Activated CD8-positive, alpha-beta memory T cell treated with anti-CD3 and anti-CD28 coated beads, Interleukin-2, amount 50 U/mL, for 1 hour (primary cell): ENCODE results near the gene LFNG.

Experiments
- DNase-seq: peaks from one replicate; pipeline ENCODE4 v3.0.0-alpha.2; 2020; ENCODE audit errors: extremely low read depth

The LFNG gene

GRCh38 chr7:2484868-2485267 lies 34.7 kb upstream of the LFNG start:
- no peak for DNase-seq

DNA sequence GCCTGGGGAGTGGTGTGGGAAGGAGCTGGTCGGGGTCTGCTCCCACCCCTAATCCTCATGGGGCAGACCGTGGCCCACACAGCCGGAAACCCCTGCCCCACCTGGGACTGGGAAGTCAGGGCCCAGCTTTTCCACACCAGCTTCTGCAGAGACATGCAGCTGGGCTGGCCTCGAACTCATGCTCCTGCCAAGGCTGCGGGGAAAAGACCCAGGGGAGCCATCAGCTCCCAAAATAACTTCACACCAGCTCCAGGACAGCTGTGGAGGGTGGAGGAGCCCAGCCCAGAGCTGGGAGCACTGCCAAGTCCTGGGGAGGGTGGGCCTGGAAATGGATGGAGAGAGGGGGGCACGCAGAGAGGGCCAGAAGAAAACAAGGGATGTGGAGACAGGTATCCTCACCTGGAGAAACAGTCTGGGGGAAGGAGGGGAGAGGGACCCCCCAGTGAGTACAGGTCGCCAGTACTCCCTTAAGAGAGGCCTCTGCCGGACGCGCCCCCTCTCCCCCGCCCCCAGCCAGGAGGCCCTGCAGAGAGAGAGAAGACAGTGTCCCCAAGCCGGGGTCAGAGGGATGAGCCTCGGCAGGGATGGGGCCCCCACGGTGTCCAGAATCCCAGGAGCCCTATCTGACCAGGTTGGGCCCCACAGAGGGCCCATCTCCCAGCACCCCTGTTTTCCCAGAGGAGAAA lies 31.8 kb upstream of the LFNG start:
- DNase-seq = no peak

- DNase-seq = no peak
Measured at GRCh38 chr7:2488272-2488645, 31.3 kb upstream of the LFNG start.

- DNase-seq = no peak
Measured at GRCh38 chr7:2488681-2489080, 30.9 kb upstream of the LFNG start.

DNA sequence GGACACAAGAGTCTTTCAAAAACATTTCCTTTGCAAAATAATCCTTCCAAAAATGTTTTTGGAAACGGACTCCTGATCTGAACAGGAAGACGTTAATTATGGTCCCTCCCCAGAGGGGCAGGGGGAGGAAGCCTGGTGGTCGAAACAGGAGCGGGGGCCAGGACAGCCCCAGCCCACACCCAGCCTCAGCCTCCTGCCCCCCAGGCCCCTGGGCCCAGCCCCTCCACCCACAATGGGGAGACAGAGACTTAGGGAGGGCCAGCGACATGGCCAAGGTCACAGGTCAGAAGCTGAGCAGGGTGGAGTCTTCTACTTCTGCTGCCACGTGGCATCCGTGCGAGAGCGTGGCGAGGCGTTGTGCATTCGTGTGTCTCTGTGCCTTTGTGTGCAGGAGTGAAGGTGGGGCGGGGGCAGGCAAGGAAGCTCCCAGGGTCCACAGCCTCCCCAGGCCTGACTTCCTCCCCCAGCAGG lies 29.4 kb upstream of the LFNG start:
- DNase-seq = no peak

DNA sequence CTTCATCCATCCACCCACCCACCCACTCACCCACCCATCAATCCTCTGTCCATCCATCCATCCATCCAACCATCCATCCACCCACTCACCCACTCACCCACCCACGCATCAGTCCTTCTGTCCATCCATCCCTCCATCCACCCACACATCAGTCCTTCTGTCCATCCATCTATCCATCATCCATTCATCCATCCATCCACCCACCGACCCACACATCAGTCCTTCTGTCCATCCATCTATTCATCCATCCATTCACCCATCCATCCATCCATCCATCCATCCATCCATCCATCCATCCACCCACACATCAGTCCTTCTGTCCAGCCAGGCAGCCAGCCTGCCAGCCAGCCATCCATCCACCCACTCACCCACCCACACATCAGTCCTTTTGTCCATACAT lies 27.5 kb upstream of the LFNG start:
- DNase-seq = no peak

- DNase-seq = no peak
Measured at GRCh38 chr7:2493205-2494164, 26.1 kb upstream of the LFNG start.

DNA sequence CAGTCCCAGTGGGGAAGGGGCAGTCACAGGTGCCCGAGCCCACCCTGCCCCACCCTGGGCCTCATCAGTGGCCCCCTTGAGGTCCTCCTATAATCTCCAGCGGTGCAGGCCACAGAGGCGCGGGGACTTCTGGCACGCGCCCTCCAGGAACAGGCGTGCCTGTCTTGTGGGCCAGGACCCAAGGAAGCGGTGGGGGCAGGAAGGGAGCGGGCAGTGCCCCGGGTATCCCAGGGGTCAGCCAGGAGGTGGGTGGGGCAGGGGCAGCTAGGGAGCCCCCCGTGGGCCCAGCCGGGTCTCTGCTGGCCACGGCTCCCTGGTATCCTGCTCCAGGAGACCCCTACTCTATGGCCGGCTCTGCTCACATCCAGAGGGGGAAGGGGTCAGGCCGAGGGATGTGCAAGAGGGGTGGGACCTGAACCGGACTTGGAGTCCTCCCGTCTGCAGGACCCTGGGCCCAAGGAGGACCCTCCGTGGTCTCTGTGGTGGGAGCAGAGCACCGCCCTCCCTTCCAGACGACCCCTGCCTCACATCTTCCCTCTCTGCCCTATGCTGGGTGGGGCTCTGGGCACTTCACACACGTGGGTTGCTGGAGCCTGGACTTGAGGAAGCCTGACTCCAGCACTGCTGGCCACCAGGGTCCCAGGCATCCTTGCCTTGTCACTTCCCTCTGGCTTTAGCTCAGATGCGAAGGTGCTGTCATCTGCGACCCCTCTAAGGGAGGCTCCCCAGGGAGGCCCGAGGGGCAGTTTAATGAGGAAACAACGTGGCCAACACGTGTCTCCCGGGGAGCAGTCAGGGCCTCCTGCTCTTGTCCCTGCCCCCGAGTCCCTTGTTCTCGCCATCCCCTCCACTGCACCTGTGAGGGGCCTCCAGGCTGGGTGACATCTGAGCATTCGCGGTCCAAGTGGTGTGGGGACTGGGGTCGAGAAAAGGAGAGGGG lies 25.1 kb upstream of the LFNG start:
- no peak for DNase-seq

- DNase-seq = no peak
Measured at GRCh38 chr7:2495418-2496299, 23.9 kb upstream of the LFNG start.

DNA sequence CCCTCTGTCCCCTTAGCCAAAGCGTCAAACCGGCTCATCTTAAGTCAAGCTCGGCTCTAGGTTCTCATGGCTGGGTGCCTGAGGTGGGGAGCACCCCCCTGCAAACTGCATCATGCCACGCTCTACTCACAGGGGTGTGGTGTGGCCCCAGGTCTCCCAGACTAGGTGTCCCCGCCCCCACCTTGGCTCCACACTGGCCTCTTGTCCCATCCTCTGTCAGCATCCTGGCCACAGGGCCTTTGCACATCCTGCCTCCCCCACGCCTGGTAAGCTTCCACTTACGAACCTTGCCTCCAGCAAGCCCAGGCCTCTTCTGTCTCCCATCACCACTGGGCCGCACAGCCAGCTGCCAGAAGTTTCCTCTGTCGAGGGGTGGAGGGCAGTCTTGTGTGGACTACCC lies 23.2 kb upstream of the LFNG start:
- DNase-seq = no peak

DNA sequence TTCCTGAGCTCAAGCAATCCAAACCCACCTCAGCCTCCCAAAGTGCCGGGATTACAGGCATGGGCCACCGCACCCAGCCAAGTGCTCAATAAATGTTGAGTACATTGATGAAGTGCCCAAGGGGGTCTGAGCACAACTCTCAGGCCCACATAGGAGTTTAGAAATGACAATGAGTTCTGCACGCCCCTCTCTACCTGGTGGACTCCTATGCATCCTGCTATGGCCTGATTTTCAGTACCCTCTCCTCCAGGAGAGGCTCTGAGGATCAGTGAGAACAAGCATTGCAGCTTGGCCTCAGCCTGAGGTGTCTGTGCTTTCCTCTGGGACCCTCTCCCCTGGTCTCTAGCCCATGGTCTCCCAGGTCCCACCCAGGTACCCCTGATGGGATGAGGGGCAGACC lies 22.5 kb upstream of the LFNG start:
- no peak for DNase-seq

- DNase-seq = no peak
Measured at GRCh38 chr7:2497500-2498336, 21.9 kb upstream of the LFNG start.

DNA sequence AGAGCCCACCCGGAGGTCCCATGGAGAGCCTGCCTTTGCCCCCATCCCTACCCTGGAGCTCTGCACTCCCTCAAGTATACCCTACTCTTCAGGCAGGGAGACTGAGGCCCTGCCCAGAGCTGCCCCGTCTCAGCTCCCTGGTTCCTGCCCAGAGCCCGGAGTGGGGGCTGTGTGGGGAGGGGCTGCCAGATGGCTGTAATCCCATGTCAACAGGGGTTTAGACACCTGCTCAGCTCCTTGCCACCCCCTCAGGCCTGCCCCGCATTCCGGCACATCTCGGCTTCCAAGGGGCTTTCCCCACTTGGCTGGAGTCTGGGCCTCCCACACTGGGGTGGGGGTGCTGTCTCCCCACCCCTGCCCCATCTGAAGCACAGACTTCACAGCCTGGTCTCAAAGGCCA lies 20.9 kb upstream of the LFNG start:
- no peak for DNase-seq

DNA sequence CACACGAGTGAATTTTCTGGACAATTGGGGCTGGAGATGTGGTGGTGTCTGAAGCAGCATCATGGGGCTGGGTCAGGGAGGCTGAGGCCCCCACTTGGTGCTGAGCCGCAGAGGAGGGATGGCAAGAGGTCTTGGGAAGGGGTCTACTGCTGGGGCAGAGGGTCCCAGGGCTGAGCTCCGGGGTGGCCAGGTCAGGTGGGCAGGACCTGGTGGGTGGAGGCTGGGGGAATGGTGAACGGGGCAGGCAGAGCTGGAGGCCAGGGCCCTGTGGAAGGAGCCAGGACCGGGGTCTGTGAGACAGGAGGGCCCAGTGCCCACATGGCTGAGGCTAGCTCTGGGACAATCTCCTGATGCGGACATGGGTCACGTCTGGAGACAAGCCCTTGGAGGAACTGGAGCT lies 20.4 kb upstream of the LFNG start:
- DNase-seq = no peak

GRCh38 chr7:2499719-2500430 lies 19.7 kb upstream of the LFNG start:
- DNase-seq = no peak

GRCh38 chr7:2500701-2501100 lies 18.9 kb upstream of the LFNG start:
- DNase-seq = no peak

DNA sequence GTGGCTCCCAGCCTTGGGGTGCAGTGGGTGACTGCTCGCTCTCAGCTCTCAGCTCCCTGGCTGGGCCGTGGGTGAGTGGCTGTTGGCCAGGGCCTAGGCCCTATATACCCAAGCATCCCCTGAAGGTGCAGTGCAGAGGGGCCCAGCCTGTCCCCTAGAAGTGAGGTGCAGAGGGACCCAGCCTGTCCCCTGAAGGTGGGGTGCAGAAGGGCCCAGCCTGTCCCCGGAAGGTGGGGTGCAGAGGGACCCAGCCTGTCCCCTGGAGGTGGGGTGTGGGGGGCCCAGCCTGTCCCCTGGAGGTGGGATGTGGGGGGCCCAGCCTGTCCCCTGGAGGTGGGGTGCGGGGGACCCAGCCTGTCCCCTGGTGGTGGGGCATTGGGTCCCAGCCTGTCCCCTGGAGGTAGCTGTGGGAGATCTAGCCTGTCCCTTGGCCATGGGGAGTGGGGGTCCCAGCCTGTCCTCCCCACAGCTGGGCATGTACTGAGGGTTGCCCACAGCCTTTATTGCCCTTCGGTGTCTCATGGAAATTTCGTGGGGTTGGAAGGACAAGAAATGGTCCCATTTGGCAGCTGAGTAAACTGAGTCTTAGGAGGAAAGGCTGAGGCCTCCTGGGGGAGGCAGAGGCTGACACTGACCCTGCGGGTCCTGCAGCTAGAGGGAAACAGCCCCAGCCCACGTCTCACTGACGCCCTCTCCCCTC lies 17.5 kb upstream of the LFNG start:
- no peak for DNase-seq

DNA sequence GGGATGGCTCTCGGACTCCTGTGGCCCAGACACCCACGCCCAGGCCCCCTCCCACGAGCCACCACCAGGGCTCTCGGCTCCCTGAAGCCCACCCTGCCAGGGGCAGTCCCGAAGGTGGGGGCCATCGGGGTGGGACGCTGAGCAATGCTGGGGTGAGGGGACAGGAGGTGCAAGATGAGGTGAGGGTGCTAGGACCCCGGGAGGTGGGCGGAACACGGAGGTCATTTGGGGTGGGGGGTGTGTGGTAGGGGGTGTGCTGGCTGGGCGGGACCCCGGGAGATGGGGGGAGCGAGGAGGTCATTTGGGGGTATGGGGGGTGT lies 17.0 kb upstream of the LFNG start:
- no peak for DNase-seq
